GM19438 (cell line): ENCODE results near the gene CXorf65.

Source experiments
- ATAC-seq: cut with Tn5 transposase; IDR thresholded peaks from one replicate; pipeline ENCODE4 v1.9.1; 2021; ENCODE audit warnings: low read depth; ENCODE audit not compliant: unreplicated experiment

CXorf65 gene

GRCh38 chrX:71107762-71108360 is 1.3 kb upstream of the CXorf65 start:
- ATAC-seq = no peak

- ATAC-seq = no peak
These were observed 705 bp upstream of the CXorf65 start for GRCh38 chrX:71107245-71107644.

- ATAC-seq = no peak
These were observed 912 bp downstream of the CXorf65 start for GRCh38 chrX:71105628-71106027.

GRCh38 chrX:71103110-71103983 is 3.2 kb downstream of the CXorf65 start:
- ATAC-seq = no peak

GRCh38 chrX:71102292-71102691 is 4.2 kb downstream of the CXorf65 start:
- no peak for ATAC-seq

- no peak for ATAC-seq
These were observed 5.7 kb downstream of the CXorf65 start for GRCh38 chrX:71100581-71101505.

- no peak for ATAC-seq
These were observed 6.8 kb downstream of the CXorf65 start for GRCh38 chrX:71099736-71100135.

- no peak for ATAC-seq
These were observed 7.5 kb downstream of the CXorf65 start for GRCh38 chrX:71098951-71099506.

GRCh38 chrX:71098302-71098701 is 8.2 kb downstream of the CXorf65 start:
- ATAC-seq = no peak

- ATAC-seq = no peak
These were observed 9.8 kb downstream of the CXorf65 start for GRCh38 chrX:71096760-71097032.

- no peak for ATAC-seq
These were observed 10.4 kb downstream of the CXorf65 start for GRCh38 chrX:71095981-71096759.

GRCh38 chrX:71095555-71095980 is 11.0 kb downstream of the CXorf65 start, which contains the start of gene FOXO4:
TSS of gene FOXO4 (plus strand) at chrX:71095851. CDS start at chrX:71096529, 678 bp downstream.
- ATAC-seq = peak; percentile 90

- no peak for ATAC-seq
These were observed 11.5 kb downstream of the CXorf65 start for GRCh38 chrX:71095033-71095432.

GRCh38 chrX:71091263-71091662 is 15.3 kb downstream of the CXorf65 start:
- no peak for ATAC-seq

- no peak for ATAC-seq
These were observed 20.6 kb downstream of the CXorf65 start for GRCh38 chrX:71085900-71086299.

- no peak for ATAC-seq
These were observed 23.7 kb downstream of the CXorf65 start for GRCh38 chrX:71082822-71083221.

- ATAC-seq = no peak
These were observed 24.4 kb downstream of the CXorf65 start for GRCh38 chrX:71082124-71082647.

- no peak for ATAC-seq
These were observed 25.0 kb downstream of the CXorf65 start for GRCh38 chrX:71081330-71082123.

GRCh38 chrX:71070531-71070930 is 36.0 kb downstream of the CXorf65 start:
- ATAC-seq = no peak
